ENCODE measurements around the gene HNMT.

- TF ChIP-seq ESRRA (CRISPR knock-in tag; IDR thresholded peaks at IDR 0.05; ENCODE audit: borderline replicate concordance) (no peak), CTCF (IDR thresholded peaks at IDR 0.05) (no peak), ELF4 (CRISPR knock-in tag; IDR thresholded peaks at IDR 0.05; ENCODE audit: low read depth) (no peak), KAT7 (CRISPR knock-in tag; IDR thresholded peaks at IDR 0.05; ENCODE audit: borderline replicate concordance) (no peak), ATF3 (CRISPR knock-in tag; conservative IDR thresholded peaks at IDR 0.05) (no peak), E2F4 (CRISPR knock-in tag; IDR thresholded peaks at IDR 0.05; ENCODE audit: borderline replicate concordance, low read depth) (no peak)
Measured at GRCh38 chr2:138040616-138041015, 76.3 kb downstream of the HNMT start.

Measured in WTC11 (cell line).